Breast epithelium (tissue), 4 donors: ENCODE measurements around the gene RRP9. TPM values are rescaled to one million over a fixed set of nuclear protein-coding genes. Genes with fewer than 3 reads are reported as not detected.

ENCODE experiments used
- DNase-seq, 2 donors: peaks; one replicate each; pipeline ENCODE4 v3.0.0-alpha.2; 2019; ENCODE audit warnings: low spot score in 2 of 2
- H3K27ac ChIP-seq, 2 donors: fragments of 200-600 bp; sonication (generic) in 1 of 2; one replicate each; pipeline ENCODE4 v1.5.1; 2016 to 2019; ENCODE audit warnings: mild to moderate bottlenecking in 1 of 2
- H3K27me3 ChIP-seq, 2 donors: fragments of 200-600 bp; sonication (generic) in 1 of 2; one replicate each; pipeline versions ENCODE4 v1.5.1 to v1.6.0; 2017 to 2019; ENCODE audit warnings: control low read depth in 1 of 2, mild to moderate bottlenecking in 1 of 2
- H3K36me3 ChIP-seq: fragments of 200-600 bp; one replicate; pipeline ENCODE4 v1.5.1; 2019
- H3K4me1 ChIP-seq, 2 donors: fragments of 200-600 bp; sonication (generic); one replicate each; pipeline ENCODE4 v1.5.1; 2016 to 2019; ENCODE audit warnings: control low read depth in 1 of 2
- H3K4me3 ChIP-seq, 3 donors: fragments of 200-600 bp; sonication (generic); 1 replicate in 2 of 3; 2 replicates in 1 of 3; pipeline ENCODE4 v1.5.1; 2016 to 2019; ENCODE audit warnings: mild to moderate bottlenecking in 3 of 3, moderate library complexity in 2 of 3
- H3K9me3 ChIP-seq, 2 donors: fragments of 200-600 bp; sonication (generic) in 1 of 2; one replicate each; pipeline ENCODE4 v1.5.1; 2016 to 2019; ENCODE audit warnings: control low read depth in 1 of 2
- POLR2A ChIP-seq: fragments of 450-650 bp; IDR thresholded peaks from one replicate; pipeline ENCODE4 v1.6.1; 2016; ENCODE audit warnings: antibody characterized with exemption, mild to moderate bottlenecking, moderate library complexity
- POLR2AphosphoS5 ChIP-seq, 3 donors: sonication (generic); formaldehyde crosslinking; IDR thresholded peaks; one replicate each; pipeline ENCODE4 v1.6.1; 2017; ENCODE audit warnings: antibody characterized with exemption in 3 of 3
- intact Hi-C: fragments of 100-400 bp; cut with DNase I; formaldehyde crosslinking; loops from one replicate; pipeline ENCODE4 v1.15.1; 2023; ENCODE audit warnings: low total_unique reads
- total RNA-seq, 3 donors: library from RNA; depleted of rRNA; stranded (reverse); fragments of >200 nt; gene quantifications; one replicate each; pipeline ENCODE4 v1.1.0, GENCODE V29; 2016
- TF ChIP-seq, protein P1 (sequence below), 3 donors: fragments of 450-650 bp; IDR thresholded peaks; one replicate each; pipeline ENCODE4 v1.5.1; 2016 to 2017; ENCODE audit warnings: antibody characterized with exemption in 3 of 3, mild to moderate bottlenecking in 3 of 3, moderate library complexity in 3 of 3

RRP9 gene
- total RNA-seq, 3 donors from 2014 or later: 23.1 to 24.6 (median 23.8) TPM

DNA sequence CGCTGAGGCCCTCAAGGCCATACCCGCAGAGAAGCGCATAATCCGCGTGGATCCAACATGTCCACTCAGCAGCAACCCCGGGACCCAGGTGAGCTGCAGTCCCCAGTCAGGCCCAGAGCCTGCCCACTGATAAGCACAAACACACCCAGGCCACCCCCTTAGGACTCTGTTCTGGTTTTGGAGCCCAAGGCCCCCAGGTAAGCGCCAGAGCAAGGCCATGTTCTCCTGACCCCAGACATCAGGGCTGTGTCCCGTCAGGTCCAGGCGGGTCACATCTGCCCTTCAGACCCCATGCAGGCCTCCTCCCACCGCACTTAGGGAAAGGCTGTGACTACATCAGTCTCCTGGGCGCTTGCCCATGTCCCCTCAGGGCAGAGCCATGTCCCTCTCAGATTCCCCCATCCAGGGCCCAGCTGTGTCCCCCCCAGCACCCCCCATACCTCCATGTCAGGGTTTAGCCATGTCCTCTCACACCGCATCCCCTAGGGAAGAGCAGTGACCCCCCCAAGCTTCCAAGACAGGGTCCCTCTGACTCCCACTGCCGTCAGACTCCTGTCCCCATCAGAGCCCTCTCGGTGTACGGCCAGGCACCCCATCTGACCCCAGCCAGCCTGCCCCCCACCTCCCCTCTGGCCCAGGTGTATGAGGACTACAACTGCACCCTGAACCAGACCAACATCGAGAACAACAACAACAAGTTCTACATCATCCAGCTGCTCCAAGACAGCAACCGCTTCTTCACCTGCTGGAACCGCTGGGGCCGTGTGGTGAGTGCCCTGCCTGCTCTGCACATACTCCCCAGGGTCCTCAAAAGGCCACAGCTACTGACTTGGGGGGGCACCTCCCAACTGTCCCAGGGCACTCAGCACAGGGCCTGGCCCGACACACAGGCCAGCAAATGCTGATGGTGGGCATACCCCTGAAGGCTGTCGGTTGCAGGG, 2.0 kb upstream of the RRP9 start:
- no peak for TF ChIP-seq POLR2A
- TF ChIP-seq, protein P1, sequence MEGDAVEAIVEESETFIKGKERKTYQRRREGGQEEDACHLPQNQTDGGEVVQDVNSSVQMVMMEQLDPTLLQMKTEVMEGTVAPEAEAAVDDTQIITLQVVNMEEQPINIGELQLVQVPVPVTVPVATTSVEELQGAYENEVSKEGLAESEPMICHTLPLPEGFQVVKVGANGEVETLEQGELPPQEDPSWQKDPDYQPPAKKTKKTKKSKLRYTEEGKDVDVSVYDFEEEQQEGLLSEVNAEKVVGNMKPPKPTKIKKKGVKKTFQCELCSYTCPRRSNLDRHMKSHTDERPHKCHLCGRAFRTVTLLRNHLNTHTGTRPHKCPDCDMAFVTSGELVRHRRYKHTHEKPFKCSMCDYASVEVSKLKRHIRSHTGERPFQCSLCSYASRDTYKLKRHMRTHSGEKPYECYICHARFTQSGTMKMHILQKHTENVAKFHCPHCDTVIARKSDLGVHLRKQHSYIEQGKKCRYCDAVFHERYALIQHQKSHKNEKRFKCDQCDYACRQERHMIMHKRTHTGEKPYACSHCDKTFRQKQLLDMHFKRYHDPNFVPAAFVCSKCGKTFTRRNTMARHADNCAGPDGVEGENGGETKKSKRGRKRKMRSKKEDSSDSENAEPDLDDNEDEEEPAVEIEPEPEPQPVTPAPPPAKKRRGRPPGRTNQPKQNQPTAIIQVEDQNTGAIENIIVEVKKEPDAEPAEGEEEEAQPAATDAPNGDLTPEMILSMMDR (IDR thresholded peaks at IDR 0.05): no peak
- no peak for TF ChIP-seq POLR2AphosphoS5 (IDR thresholded peaks at IDR 0.05)
- Histone ChIP-seq H3K9me3 (no peaks in the 10 kb centered on the region), H3K27ac (peak overlapping the region; percentile 96 to 98), H3K4me3 (peak overlapping the region in 2 of 3 donors; percentile 77 to 94), H3K36me3 (no peaks in the 10 kb centered on the region), H3K4me1 (peaks cover 7 to 18% of the 10 kb centered on the region in 2 donors), H3K27me3 (no peaks in the 10 kb centered on the region)
- no peak for DNase-seq
- intact Hi-C loops: loop anchor here (2.0 kb wide), 1 partner anchor 31 kb away; the partner anchor contains the start of genes ABHD14A and ABHD14B

DNA sequence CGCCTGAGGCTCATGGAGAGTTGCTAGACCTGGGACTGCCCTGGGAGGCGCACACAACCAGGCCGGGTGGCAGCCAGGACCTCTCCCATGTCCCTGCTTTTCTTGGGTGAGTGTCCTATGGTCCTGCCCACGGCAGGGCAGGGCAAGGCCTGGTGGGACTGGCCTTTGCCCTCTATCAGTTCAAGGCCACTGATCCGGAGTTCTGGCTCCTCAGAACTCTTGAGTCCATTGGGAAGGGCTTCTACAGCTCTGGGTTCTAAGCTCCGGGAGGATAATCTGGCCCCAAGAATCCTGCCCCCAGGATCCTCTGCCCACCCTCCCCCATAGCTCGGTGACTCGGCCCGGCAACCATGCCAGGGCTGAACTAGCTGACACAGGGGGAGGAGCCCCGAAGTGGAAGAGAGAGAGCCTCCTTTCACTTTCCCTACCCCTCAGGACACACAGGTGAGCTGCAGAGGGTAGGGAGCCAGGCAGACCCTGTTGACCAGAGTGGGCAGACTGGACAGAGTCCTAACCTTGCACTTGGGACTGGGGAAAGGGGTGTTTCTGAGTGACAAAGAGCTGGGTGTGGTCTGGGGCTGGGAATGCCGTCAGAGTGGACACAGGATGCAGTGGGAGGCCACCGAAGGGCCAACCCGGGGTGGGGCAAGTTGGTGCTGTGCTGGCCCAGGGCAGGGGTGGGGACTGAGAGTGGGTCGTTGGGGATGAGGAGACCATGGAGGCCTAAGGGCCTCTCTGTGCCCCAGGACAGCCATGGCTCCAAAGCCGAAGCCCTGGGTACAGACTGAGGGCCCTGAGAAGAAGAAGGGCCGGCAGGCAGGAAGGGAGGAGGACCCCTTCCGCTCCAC, 1.1 kb upstream of the RRP9 start:
- peaks cover 7 to 18% of the 10 kb centered on the region in 2 donors for H3K4me1 ChIP-seq
- no peaks in the 10 kb centered on the region for H3K36me3 ChIP-seq
- H3K4me3 ChIP-seq: peak overlapping the region; percentile 44 to 94 (median 77)
- TF ChIP-seq, protein P1 (IDR thresholded peaks at IDR 0.05): no peak
- TF ChIP-seq POLR2AphosphoS5 (IDR thresholded peaks at IDR 0.05): no peak
- no peak for TF ChIP-seq POLR2A
- DNase-seq: peak in 1 of 2 donors; percentile 60
- no peaks in the 10 kb centered on the region for H3K27me3 ChIP-seq
- H3K27ac ChIP-seq: peak overlapping the region; percentile 96 to 98
- intact Hi-C loops: loop anchor here (2.0 kb wide), 1 partner anchor 32 kb away; the partner anchor contains the start of genes ABHD14A and ABHD14B
- no peaks in the 10 kb centered on the region for H3K9me3 ChIP-seq

DNA sequence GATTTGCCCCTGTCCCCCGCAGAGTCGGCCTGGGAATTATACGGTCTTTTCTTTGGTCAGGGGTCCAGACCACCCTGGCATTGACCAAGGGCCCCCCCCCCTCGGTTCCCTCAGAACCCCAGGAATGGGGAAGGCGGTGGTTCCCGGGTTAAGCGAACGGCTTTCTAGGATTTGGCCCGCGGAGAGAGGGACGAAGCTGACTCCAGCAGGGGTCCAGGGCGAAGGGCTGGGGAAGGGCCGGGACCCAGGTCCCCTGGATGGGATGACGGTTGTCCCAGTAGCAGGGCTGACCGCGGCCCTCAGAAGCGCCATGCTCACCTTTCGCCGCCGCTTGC, 274 bp downstream of the RRP9 start:
- intact Hi-C loops: no loop called here
- Histone ChIP-seq H3K27me3 (no peaks in the 10 kb centered on the region), H3K4me1 (peaks cover 7 to 18% of the 10 kb centered on the region in 2 donors), H3K4me3 (peak overlapping the region; percentile 77 to 94 (median 77)), H3K27ac (peak overlapping the region; percentile 96 to 98), H3K36me3 (no peaks in the 10 kb centered on the region), H3K9me3 (no peaks in the 10 kb centered on the region)
- no peak for DNase-seq
- TF ChIP-seq, protein P1 (IDR thresholded peaks at IDR 0.05): no peak

DNA sequence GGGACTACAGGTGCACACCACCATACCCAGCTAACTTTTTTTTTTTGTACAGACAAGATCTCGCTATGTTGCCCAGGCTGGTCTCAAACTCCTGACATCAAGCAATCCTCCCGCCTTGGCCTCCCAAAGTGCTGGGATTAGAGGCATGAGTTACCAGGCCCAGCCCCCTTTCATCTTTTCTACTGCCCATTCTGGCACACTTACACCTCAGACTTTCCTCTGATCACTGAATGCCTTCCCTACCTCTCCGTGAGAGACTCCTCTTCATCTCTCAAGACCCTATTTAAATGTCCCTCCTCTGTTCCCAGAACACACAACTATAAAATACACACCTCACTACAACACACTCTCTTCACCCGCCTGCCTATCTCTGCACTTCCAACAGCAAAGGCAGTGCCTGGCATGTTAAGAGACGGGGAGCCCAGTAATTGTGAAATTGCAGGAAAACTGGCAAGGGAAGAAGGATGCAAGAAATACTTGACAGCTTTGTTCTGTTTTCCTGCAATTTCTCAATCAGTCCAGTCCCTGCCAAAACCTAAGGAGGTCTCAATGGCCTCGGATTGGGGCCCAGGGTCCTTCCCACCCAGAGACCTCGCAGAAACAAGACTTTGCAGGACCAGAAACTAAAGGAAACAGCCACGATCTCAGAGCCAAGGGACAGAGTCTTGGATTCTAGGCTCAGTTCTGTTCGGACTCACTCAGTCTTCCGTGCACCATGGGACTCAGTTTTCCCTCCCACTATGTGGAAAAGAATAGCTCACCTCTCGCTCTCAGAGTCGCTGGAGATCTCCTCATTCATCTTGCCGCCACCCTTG, 849 bp downstream of the RRP9 start:
- intact Hi-C loops: no loop called here

More for the DNA sequence above, 849 bp downstream of the RRP9 start:
- no peak for DNase-seq
- H3K27ac ChIP-seq: peak overlapping the region; percentile 96 to 98
- H3K4me1 ChIP-seq: peaks cover 7 to 18% of the 10 kb centered on the region in 2 donors
- no peaks in the 10 kb centered on the region for H3K36me3 ChIP-seq
- no peak for TF ChIP-seq POLR2AphosphoS5 (IDR thresholded peaks at IDR 0.05)
- TF ChIP-seq, protein P1 (IDR thresholded peaks at IDR 0.05): no peak
- peak; percentile 17 for TF ChIP-seq POLR2A
- H3K4me3 ChIP-seq: peak overlapping the region; percentile 77 to 94 (median 77)
- no peaks in the 10 kb centered on the region for H3K27me3 ChIP-seq
- H3K9me3 ChIP-seq: no peaks in the 10 kb centered on the region
